Coronary artery (tissue), 2 donors: ENCODE data around the gene GAREM1.

Experiments
- DNase-seq: peaks from one replicate; pipeline ENCODE4 v3.0.0-alpha.2; 2017; ENCODE audit warnings: low spot score
- H3K27ac ChIP-seq, 2 donors: fragments of 200-600 bp; sonication (generic); one replicate each; pipeline ENCODE4 v1.5.1; 2016 to 2019
- H3K4me3 ChIP-seq: fragments of 200-600 bp; sonication (generic); 2 replicates; pipeline ENCODE4 v1.5.1; 2016; ENCODE audit warnings: mild to moderate bottlenecking, moderate library complexity
- TF ChIP-seq, protein P1 (sequence below): fragments of 200-600 bp; sonication (generic); IDR thresholded peaks from one replicate; pipeline ENCODE4 v1.5.1; 2019; ENCODE audit warnings: antibody characterized with exemption

The GAREM1 gene

DNA sequence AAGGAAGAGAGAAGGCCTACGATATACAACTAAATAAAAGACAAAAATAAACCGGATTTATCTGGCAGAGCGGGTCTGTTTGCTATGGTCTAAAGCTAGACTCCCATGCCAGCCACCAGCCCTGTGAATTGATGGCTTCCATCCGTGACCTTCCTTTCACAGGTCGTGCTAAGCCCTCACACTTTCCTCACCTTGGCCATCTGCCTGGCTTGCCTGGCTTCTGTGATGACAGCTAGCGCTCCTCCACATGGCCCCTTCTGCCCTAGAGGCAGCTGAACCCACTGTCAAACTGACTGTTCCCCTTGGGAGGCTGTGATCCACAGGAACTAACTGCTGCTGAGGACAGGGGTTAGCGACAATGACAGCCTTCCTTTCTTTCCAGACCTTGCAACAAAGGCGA lies 32.5 kb downstream of the GAREM1 start:
- TF ChIP-seq, protein P1, sequence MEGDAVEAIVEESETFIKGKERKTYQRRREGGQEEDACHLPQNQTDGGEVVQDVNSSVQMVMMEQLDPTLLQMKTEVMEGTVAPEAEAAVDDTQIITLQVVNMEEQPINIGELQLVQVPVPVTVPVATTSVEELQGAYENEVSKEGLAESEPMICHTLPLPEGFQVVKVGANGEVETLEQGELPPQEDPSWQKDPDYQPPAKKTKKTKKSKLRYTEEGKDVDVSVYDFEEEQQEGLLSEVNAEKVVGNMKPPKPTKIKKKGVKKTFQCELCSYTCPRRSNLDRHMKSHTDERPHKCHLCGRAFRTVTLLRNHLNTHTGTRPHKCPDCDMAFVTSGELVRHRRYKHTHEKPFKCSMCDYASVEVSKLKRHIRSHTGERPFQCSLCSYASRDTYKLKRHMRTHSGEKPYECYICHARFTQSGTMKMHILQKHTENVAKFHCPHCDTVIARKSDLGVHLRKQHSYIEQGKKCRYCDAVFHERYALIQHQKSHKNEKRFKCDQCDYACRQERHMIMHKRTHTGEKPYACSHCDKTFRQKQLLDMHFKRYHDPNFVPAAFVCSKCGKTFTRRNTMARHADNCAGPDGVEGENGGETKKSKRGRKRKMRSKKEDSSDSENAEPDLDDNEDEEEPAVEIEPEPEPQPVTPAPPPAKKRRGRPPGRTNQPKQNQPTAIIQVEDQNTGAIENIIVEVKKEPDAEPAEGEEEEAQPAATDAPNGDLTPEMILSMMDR, result no peak
- Histone ChIP-seq H3K4me3 (no peak overlapping the region), H3K27ac (peak overlapping the region in 1 of 2 donors; percentile 55)
- DNase-seq, result no peak

DNA sequence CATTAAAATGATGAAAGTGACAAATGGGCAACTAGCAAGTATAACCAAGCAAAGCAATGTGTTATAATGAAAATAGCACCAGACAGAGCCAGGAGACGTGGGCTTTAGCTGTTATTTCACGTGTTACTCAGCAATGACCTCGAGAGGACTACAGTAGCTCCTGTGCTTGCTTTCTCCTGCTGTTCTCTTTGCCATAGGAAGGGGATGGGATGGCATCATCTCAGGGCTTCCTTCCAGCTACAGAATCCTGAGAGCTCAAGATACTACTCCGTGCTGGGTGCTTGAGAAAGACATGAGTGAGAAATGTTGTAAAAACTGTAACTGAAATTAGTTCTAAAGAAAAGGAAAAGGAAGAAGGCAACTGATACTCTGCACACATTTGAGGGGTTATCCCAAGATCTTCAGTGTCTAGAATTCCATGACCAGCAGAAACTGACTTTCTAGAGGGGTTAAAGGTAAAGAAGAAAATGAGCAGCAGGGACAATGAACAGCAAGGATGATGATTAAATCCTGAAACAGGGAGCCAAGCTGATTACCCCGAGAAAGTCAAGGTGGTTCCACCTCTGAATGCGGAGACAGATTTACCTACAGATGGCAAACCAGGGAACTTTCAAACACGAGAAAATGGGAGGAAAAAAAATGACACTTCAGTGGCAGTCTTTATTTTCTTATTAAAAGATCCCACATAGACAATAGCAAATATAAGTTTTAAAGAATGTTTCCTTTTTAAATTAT lies 33.4 kb downstream of the GAREM1 start:
- Histone ChIP-seq H3K4me3 (no peak overlapping the region), H3K27ac (no peak overlapping the region)
- no peak for DNase-seq
- TF ChIP-seq, protein P1, result no peak

DNA sequence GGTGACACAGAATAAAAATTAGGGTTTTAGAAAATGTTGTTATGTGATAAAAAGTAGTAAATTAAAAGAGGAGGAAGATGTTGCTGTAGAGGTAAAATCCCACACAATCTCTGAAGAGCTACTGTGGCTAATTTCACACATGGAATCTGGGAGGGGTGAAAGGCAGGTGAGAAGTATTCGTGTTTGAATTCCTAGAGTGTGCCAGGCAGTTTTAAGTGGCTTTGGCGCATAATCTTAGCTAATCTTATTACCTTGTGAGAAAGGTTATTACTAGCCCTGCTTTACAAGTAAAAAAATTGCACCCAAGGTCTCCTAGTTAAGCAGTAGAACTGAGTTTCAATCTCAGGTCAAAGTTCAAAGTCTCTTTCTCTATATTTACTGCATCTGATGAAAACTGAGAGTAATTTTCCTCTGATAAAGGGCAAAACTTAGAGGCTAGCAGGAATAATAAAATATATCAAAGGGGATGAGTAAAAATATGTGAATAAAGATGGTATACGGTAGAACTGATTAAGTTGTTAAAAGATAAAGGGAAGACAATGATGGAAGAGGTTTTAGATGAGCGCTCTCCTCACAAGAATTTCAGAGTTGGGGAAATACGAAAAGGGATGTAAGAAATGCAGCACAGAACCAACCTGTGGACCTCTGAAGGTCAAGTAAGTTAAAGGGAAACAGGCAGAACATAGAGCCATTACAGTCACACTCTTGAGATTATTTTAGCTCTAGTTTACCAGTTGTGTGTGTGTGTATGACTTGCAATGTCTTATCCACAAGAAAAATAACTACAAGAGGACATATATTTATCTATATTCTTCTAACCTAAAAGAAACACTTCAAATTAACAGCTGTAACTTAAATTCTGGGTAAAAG lies 34.8 kb downstream of the GAREM1 start:
- Histone ChIP-seq H3K27ac (no peak overlapping the region), H3K4me3 (no peak overlapping the region)
- no peak for DNase-seq
- TF ChIP-seq, protein P1, result no peak

GRCh38 chr18:32431753-32432152 lies 38.9 kb downstream of the GAREM1 start:
- DNase-seq, result no peak
- TF ChIP-seq, protein P1, result no peak
- Histone ChIP-seq H3K4me3 (no peak overlapping the region), H3K27ac (no peak overlapping the region)

DNA sequence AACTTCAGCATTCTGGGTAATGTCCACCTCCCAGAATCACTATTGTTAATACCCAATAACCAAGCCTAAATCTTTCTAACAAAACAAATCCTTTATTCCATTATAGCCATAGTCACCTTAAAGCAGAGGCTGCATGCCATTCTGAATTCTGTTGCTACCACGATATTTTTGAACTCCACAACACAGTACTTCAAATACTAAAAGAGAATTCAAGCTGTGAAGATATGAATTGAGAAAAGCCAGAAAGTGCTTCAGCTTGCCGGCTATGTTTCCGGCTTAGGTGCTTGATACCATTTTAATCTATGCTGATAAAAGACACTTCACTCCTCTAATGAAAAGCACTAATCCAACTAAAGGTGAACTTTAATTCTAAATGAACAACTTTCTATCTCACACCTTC lies 41.3 kb downstream of the GAREM1 start:
- no peak for DNase-seq
- TF ChIP-seq, protein P1, result no peak

GRCh38 chr18:32427084-32427900 lies 43.4 kb downstream of the GAREM1 start:
- TF ChIP-seq, protein P1, result no peak
- H3K27ac ChIP-seq, result no peak overlapping the region

More for the DNA sequence above, 41.3 kb downstream of the GAREM1 start:
- Histone ChIP-seq H3K27ac (no peak overlapping the region), H3K4me3 (no peak overlapping the region)

More at GRCh38 chr18:32427084-32427900, 43.4 kb downstream of the GAREM1 start:
- no peak for DNase-seq
- H3K4me3 ChIP-seq, result no peak overlapping the region
